Stomach smooth muscle (tissue), 2 donors: ENCODE measurements around the gene TFCP2L1.

Experiments used
- H3K27ac ChIP-seq: one replicate; pipeline ENCODE4 v1.7.0; 2013; ENCODE audit warnings: mild to moderate bottlenecking, low read length, inconsistent platforms
- H3K27me3 ChIP-seq, 2 donors: one replicate each; pipeline ENCODE4 v1.7.0; 2013; ENCODE audit warnings: low read length in 2 of 2; ENCODE audit not compliant: insufficient read depth in 2 of 2, control insufficient read depth in 1 of 2
- H3K36me3 ChIP-seq, 2 donors: one replicate each; pipeline ENCODE4 v1.7.0; 2013; ENCODE audit warnings: low read length in 2 of 2; ENCODE audit not compliant: control insufficient read depth in 2 of 2, insufficient read depth in 2 of 2
- H3K4me1 ChIP-seq: one replicate; pipeline ENCODE4 v1.7.0; 2013; ENCODE audit warnings: low read length; ENCODE audit not compliant: control insufficient read depth, insufficient read depth
- H3K4me3 ChIP-seq, 2 donors: one replicate each; pipeline ENCODE4 v1.7.0; 2013; ENCODE audit warnings: low read length in 2 of 2
- H3K9ac ChIP-seq, 2 donors: one replicate each; pipeline ENCODE4 v1.7.0; 2013; ENCODE audit warnings: low read length in 2 of 2, mild to moderate bottlenecking in 1 of 2
- H3K9me3 ChIP-seq, 2 donors: one replicate each; pipeline ENCODE4 v1.7.0; 2013; ENCODE audit warnings: low read length in 2 of 2; ENCODE audit not compliant: control insufficient read depth in 2 of 2
- donor health status: healthy.
- donor health status: Pancreatic carcinoma.

Gene TFCP2L1

DNA sequence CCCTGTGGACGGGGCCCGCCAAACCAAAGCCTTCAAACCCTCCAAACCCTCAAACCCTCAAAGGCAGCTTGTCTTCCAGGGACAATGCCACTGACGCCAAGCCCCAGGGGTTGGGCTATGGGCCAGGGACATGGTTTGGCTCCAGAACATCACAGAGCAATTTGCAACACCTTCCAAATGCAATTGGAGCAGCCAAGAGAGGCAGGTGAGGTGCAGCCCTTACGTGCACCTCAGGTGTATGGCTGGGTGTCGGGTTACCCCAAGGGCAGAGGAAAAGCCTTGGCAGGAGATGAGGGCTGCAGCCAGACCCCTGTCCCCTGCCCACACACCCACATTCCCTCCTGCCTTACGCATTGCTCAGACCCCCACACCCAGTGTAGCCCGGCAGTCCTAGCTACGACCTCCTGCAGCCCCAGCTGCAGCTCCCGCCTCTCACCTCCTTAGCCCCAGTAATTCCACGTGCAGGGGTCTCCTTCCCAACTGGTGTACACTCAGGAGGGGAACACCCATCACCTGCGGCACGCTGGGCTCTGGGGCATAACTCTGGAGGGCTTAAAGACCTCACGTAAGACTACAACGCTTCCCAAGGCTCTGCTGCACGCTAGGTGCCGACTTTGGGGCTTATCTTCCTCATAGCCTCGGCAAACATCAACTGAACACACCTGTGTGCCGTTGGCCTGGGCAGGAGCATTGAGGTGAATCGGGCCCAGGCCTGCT is 88.7 kb downstream of the TFCP2L1 start:
- H3K9me3 ChIP-seq: no peaks in the 10 kb centered on the region
- no peaks in the 10 kb centered on the region for H3K36me3 ChIP-seq
- no peaks in the 10 kb centered on the region for H3K4me1 ChIP-seq
- H3K27me3 ChIP-seq: no peaks in the 10 kb centered on the region
- no peak overlapping the region for H3K9ac ChIP-seq
- no peak overlapping the region for H3K27ac ChIP-seq
- H3K4me3 ChIP-seq: no peak overlapping the region

DNA sequence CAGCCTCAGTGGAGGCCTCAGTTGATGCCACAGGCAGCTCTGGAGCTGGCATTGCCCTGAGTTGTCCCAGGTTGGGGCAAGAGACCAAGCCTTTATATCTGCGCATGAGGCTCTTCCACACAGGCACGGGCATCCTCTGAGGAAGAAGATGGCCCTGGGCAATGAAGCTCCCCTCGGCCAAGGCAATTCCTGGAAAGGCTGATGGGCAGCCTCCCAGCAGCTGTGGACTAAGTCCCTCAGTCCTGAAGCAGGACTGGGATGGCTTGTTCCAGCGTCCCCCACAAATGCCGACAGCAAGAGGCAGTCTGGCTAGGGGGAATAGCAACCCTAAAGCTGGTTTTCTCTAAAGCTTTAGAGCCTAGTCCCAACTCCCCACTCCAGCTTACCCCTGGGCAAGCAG is 90.0 kb downstream of the TFCP2L1 start:
- no peak overlapping the region for H3K27ac ChIP-seq
- no peak overlapping the region for H3K4me3 ChIP-seq
- no peak overlapping the region for H3K9ac ChIP-seq
- no peaks in the 10 kb centered on the region for H3K4me1 ChIP-seq
- no peaks in the 10 kb centered on the region for H3K36me3 ChIP-seq
- H3K9me3 ChIP-seq: no peaks in the 10 kb centered on the region
- no peaks in the 10 kb centered on the region for H3K27me3 ChIP-seq

DNA sequence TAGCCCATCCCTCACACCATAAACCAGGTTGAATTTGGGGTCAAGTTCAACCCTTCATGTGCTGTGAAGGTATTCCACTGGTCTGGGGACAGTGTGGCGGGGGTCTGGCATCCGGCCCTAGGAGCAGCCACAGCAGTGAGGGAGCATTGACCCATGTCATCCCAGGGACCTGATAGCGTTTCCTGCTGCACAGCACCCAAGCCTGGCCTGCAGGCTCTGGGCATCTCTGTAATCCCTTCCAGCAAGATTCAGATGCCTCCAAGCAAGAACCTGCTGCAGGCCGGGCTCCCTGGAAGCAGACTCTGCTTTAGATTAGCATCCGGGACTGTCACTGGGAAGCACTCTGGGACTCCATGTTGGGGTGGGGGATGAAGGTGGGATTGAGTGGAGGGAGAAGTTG is 90.4 kb downstream of the TFCP2L1 start:
- H3K27me3 ChIP-seq: no peaks in the 10 kb centered on the region
- H3K36me3 ChIP-seq: no peaks in the 10 kb centered on the region
- H3K9ac ChIP-seq: no peak overlapping the region
- H3K4me3 ChIP-seq: no peak overlapping the region
- H3K9me3 ChIP-seq: no peaks in the 10 kb centered on the region
- no peak overlapping the region for H3K27ac ChIP-seq
- no peaks in the 10 kb centered on the region for H3K4me1 ChIP-seq

DNA sequence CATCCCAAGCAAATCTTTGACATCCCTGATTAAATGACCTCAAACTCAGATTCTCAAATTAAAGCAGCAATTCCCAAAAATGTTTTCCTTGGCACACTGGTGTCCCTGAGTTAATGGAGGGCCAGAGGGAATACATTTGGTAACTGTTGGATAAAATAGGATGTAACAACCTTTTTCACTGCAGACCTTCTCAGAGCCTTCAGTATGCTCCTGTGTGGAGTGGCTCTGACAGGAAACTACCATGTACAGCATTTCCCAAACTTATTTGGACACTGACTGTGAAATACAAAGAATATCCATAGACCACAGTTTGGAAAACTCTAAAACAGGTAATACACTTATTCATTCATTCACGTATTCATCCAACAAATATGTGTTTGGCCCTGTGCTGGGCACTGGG is 91.8 kb downstream of the TFCP2L1 start:
- H3K4me1 ChIP-seq: no peaks in the 10 kb centered on the region
- no peaks in the 10 kb centered on the region for H3K36me3 ChIP-seq
- no peak overlapping the region for H3K9ac ChIP-seq
- no peaks in the 10 kb centered on the region for H3K9me3 ChIP-seq
- no peaks in the 10 kb centered on the region for H3K27me3 ChIP-seq
- H3K27ac ChIP-seq: no peak overlapping the region
- no peak overlapping the region for H3K4me3 ChIP-seq

DNA sequence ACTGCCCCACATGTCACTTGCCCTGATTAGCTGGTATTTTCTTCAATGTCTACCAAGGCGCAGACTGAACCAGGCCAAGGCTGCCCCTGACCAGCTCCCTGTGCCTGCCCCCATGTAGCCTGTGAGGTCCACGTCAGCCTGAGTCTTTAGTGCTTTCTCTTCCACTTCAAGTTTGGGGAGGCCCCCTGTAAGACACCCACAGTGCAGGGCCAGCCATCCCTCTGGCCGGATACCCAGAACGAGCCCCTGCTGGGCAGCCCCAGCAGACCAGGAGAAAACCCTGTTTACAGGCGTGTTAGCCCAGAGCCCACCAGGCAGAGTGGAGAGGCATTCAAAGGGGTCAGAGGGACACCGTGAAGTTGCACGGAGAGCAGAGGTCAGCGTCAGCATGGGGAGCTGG is 92.4 kb downstream of the TFCP2L1 start:
- Histone ChIP-seq H3K27me3 (no peaks in the 10 kb centered on the region), H3K36me3 (no peaks in the 10 kb centered on the region), H3K27ac (no peak overlapping the region), H3K4me1 (no peaks in the 10 kb centered on the region), H3K4me3 (no peak overlapping the region), H3K9me3 (no peaks in the 10 kb centered on the region), H3K9ac (no peak overlapping the region)

DNA sequence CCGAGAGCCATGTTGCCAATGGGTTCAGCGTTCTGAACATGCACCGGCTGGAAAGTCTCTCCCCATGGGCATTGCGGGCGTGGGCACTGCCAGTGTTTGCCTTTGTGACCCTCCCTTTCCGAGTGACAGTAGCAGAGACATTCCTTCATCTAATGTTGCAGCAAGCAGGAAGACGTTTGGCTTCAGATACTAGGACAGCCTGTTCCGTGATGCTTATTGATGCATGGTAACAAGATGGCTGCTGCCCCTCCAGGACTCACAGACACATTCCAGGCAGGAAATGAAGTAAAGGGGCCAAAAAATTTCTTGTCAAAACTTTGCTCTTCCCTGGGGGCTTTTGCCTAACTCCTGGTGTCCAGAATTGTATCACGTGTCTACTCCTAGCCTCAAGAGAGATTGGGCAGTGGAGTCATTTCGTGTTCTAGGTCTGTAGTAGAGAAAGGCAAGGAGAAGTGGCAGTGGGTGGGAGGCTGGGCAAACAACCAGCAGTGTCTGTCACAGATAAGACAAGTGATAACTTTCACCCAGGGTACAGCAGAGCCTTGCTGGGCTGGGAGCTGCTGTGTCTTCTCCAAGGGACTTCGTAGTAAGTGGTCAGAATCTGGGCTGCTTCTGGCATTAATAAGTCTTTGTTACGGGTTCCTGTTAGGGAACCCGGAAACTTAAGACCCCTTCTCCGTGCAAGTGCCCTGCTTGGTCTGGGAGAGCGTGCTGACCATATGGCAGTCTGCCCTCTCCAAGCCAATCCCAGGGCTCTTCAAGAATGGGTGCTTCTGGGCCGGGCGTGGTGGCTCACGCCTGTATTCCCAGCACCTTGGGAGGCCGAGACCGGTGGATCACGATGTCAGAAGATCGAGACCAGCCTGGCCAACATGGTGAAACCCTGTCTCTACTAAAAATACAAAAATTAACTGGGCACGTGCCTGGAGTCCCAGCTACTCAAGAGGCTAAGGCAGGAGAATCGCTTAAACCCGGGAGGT is 93.5 kb downstream of the TFCP2L1 start:
- no peak overlapping the region for H3K27ac ChIP-seq
- H3K4me1 ChIP-seq: no peaks in the 10 kb centered on the region
- H3K4me3 ChIP-seq: no peak overlapping the region

DNA sequence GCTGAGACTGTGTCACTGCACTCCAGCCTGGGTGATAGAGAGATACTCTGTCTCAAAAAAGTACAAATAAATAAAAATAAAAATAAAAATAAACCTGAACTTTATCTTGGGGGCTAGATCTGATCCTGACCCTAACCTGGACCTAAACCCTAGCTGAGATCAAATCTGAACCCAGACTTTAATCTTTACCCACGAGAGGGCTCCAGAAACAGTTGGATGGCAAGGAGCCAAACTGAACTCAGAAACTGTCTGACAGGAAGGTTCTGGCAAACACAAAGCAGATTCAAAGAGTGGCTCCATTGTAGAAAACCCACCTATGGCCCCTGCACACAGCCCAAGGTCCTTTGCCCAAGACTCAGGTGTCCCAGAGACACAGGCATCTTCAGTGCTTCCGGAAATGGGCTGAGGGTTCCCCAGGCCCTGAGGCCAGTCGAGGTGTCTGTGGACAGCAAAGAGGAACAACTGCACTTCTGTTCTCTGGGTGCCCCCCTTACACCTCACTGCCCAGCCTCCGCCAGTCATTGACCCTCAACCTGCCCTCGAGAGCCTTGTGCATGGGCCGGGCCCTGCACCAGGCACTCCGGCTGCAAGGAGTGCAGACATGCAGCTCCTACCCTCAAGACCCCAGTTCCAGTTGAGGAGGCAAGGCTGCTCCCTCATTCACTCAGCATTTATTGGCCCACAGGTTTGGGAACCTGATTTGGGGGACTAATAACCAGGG is 95.2 kb downstream of the TFCP2L1 start:
- H3K27me3 ChIP-seq: no peaks in the 10 kb centered on the region
- H3K4me1 ChIP-seq: no peaks in the 10 kb centered on the region
- no peak overlapping the region for H3K27ac ChIP-seq
- H3K9ac ChIP-seq: no peak overlapping the region
- H3K9me3 ChIP-seq: no peaks in the 10 kb centered on the region
- no peaks in the 10 kb centered on the region for H3K36me3 ChIP-seq
- H3K4me3 ChIP-seq: no peak overlapping the region

More for the DNA sequence above, 93.5 kb downstream of the TFCP2L1 start:
- no peaks in the 10 kb centered on the region for H3K27me3 ChIP-seq
- H3K36me3 ChIP-seq: no peaks in the 10 kb centered on the region
- no peak overlapping the region for H3K9ac ChIP-seq
- no peaks in the 10 kb centered on the region for H3K9me3 ChIP-seq

DNA sequence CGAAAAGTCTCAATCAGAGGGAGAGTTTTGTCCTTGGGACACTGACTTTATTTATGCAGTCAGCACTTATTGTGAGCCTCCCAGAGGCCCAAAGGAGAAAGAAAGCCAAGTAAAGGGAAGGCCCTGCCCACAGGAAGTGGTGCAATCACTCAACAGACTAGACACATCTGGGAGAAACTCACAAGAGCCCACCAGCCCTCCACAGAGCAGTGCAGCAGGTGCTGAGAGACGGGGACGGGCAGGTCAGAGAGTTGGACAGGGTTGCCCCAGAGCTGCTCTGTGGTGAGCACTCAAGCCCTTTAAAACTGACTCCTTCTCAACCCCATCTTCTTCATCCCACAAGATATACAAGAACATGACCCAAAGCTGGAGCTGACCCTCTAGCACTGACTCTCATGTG is 96.0 kb downstream of the TFCP2L1 start:
- no peaks in the 10 kb centered on the region for H3K36me3 ChIP-seq
- no peaks in the 10 kb centered on the region for H3K4me1 ChIP-seq
- no peaks in the 10 kb centered on the region for H3K27me3 ChIP-seq
- H3K9ac ChIP-seq: no peak overlapping the region
- H3K9me3 ChIP-seq: no peaks in the 10 kb centered on the region
- H3K27ac ChIP-seq: no peak overlapping the region
- H3K4me3 ChIP-seq: no peak overlapping the region

DNA sequence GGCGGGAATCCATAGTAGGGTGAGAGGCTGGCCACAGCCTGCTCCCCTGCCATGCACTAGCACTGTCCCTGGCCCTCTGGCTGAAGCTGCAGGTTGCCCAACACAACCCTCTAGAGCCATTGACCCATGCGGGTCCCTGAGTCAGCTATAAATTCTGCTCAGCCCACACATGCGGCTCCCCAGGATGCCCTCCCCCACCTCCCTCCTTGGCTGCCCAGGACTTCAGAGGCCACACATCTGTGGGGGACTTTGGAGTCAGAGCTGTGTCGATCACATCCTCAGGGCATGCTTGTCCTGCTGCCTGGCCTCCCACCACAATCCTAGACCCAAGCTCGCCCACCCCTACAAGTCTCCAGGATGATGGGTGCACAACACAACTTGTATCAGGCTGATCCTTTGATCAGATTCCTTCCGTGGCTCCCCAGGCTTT is 97.0 kb downstream of the TFCP2L1 start:
- H3K9me3 ChIP-seq: no peaks in the 10 kb centered on the region
- H3K4me1 ChIP-seq: no peaks in the 10 kb centered on the region
- H3K27me3 ChIP-seq: no peaks in the 10 kb centered on the region
- no peak overlapping the region for H3K9ac ChIP-seq
- H3K36me3 ChIP-seq: no peaks in the 10 kb centered on the region
- no peak overlapping the region for H3K4me3 ChIP-seq
- no peak overlapping the region for H3K27ac ChIP-seq

DNA sequence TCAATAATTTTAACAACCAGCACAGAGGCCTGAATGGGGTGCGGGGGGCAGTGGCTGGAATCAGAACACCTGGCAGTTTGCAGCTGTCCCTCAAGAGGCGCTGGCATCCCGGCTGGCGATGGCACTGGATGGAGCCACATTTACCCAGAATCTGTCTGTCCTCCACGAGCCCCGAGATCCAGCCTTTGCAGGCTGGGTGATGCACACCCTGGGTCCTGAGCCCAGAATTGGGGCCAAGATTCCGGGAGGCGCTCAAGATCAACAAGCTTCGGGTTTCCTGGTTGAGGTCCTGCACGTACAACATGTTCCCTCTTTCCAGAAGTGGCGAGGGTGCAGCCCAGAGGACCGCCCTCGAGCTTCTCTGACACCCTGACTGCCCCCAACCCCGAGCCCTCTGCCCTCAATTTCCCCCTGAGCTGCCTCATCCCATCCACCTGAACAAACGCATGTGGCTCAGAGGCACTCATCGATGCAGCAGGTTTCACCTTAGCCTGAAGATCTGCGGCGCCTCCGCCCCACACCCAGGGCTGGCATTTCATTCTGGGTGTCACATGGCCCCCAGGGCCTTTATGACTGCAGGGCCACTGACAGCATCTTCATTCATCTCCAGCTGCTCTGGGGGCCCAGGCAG is 97.5 kb downstream of the TFCP2L1 start:
- H3K27me3 ChIP-seq: no peaks in the 10 kb centered on the region
- no peak overlapping the region for H3K9ac ChIP-seq
- no peak overlapping the region for H3K27ac ChIP-seq
- no peaks in the 10 kb centered on the region for H3K9me3 ChIP-seq
- H3K36me3 ChIP-seq: no peaks in the 10 kb centered on the region
- H3K4me1 ChIP-seq: no peaks in the 10 kb centered on the region
- H3K4me3 ChIP-seq: no peak overlapping the region
